Right lobe of liver (tissue), 6 donors: ENCODE results near the gene UNC13B. TPM values are rescaled to one million over a fixed set of nuclear protein-coding genes. Genes with fewer than 3 reads are reported as not detected.

Experiments
- ATAC-seq, 4 donors: fragments of 200-7000 bp; cut with Tn5 transposase; one replicate each; pipeline ENCODE4 v1.9.1; 2020; ENCODE audit warnings: mild to moderate bottlenecking in 4 of 4, moderate library complexity in 4 of 4
- DNase-seq, 3 donors: peaks; one replicate each; pipeline ENCODE4 v3.0.0-alpha.2; 2020
- H3K27ac ChIP-seq, 3 donors: fragments of 200-600 bp; one replicate each; pipeline ENCODE4 v1.8.0; 2022
- H3K27me3 ChIP-seq, 2 donors: fragments of 200-600 bp; one replicate each; pipeline ENCODE4 v1.8.0; 2022
- H3K36me3 ChIP-seq, 4 donors: fragments of 200-600 bp; sonication (generic) in 1 of 4; one replicate each; pipeline versions ENCODE4 v1.5.1 to v1.8.0; 2017 to 2022; ENCODE audit warnings: control low read depth in 1 of 4
- H3K4me1 ChIP-seq, 4 donors: fragments of 200-600 bp; sonication (generic) in 1 of 4; one replicate each; pipeline versions ENCODE4 v1.5.1 to v1.8.0; 2017 to 2022; ENCODE audit warnings: control low read depth in 1 of 4
- H3K4me3 ChIP-seq, 3 donors: fragments of 200-600 bp; one replicate each; pipeline ENCODE4 v1.8.0; 2022
- H3K9me3 ChIP-seq, 4 donors: fragments of 200-600 bp; sonication (generic) in 1 of 4; one replicate each; pipeline versions ENCODE4 v1.5.1 to v1.8.0; 2017 to 2022; ENCODE audit warnings: control low read depth in 1 of 4
- POLR2A ChIP-seq: fragments of 450-650 bp; IDR thresholded peaks from one replicate; pipeline ENCODE4 v1.6.1; 2017; ENCODE audit warnings: antibody characterized with exemption, mild to moderate bottlenecking
- WGBS: methylation state at CpG from one replicate; pipeline ENCODE4 v1.1.6; 2018; ENCODE audit warnings: low coverage, low lambda C conversion rate; ENCODE audit not compliant: insufficient coverage; ENCODE audit errors: missing lambda C conversion rate; 5-methylcytosine and 5-hydroxymethylcytosine counted together
- intact Hi-C, 2 donors: fragments of 100-400 bp; cut with DNase I; formaldehyde crosslinking; loops; one replicate each; pipeline versions ENCODE4 v1.11.2 to v1.14.1; 2022
- total RNA-seq, 6 experiments: library from RNA; depleted of rRNA in 2 of 6; stranded (reverse); fragments of >200 nt in 2 of 6; fragmentation: NEBNext Ultra II Directional in 3 of 6; extraction: Animal tissue kit (Norgen Biotek cat#: 25700) in 3 of 6; gene quantifications; one replicate each; pipeline versions ENCODE4 v1.1.0 to v1.2.4, GENCODE V29; 2016 to 2023
- TF ChIP-seq, protein P1 (sequence below), 4 donors: fragments of 200-600 bp in 3 of 4; fragments of 450-650 bp in 1 of 4; IDR thresholded peaks; one replicate each; pipeline versions ENCODE4 v1.5.1 to v1.8.0; 2016 to 2022; ENCODE audit warnings: antibody characterized with exemption in 4 of 4, mild to moderate bottlenecking in 2 of 4
- donor health status: DM: no; HTN: yes; CAD: no.
- donor health status: DM: no; HTN: no; CAD: no.
- donor health status: DM: no; HTN: no; CAD: no.
- donor health status: DM: no; HTN: yes; CAD: no.
- donor health status: DM: no; HTN: yes; CAD: no.

The UNC13B gene
- total RNA-seq, 6 experiments from 2014 or later = 14.5 to 23.0 (median 20.7) TPM

DNA sequence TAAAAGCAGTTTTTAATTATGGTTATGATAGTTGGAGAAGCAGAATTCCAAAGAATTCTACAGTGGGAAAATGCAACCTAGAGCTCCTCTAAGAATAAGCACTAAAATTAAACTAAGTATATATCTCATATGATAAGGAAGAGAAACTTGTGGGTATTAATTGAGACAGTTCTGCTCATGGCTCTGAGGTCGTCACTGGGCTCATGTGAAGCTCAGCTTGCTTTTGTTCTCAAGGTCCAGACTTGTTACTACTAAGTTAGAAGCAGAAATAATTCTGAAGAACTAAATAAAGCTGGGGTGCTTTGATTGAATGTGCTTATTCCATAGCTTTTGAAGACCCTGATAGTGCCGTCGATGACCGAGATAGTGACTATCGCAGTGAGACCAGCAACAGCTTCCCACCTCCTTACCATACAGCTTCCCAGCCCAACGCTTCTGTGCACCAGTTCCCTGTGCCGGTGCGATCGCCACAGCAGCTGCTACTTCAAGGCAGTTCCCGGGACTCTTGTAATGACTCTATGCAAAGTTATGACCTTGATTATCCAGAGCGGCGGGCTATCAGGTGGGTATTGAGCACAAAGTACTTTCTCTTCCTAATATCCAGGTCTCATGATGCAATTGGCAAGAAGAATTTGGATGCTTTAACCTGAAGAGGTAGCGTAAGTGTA is 133.7 kb downstream of the UNC13B start:
- DNase-seq (no peak), ATAC-seq (no peak)
- WGBS = 93% methylated on average over 13 of the region's 13 CpGs
- no peak overlapping the region for H3K4me3 ChIP-seq
- H3K27ac ChIP-seq = no peak overlapping the region
- no peak for TF ChIP-seq POLR2A
- TF ChIP-seq, protein P1, sequence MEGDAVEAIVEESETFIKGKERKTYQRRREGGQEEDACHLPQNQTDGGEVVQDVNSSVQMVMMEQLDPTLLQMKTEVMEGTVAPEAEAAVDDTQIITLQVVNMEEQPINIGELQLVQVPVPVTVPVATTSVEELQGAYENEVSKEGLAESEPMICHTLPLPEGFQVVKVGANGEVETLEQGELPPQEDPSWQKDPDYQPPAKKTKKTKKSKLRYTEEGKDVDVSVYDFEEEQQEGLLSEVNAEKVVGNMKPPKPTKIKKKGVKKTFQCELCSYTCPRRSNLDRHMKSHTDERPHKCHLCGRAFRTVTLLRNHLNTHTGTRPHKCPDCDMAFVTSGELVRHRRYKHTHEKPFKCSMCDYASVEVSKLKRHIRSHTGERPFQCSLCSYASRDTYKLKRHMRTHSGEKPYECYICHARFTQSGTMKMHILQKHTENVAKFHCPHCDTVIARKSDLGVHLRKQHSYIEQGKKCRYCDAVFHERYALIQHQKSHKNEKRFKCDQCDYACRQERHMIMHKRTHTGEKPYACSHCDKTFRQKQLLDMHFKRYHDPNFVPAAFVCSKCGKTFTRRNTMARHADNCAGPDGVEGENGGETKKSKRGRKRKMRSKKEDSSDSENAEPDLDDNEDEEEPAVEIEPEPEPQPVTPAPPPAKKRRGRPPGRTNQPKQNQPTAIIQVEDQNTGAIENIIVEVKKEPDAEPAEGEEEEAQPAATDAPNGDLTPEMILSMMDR (IDR thresholded peaks at IDR 0.05) = no peak
- H3K4me1 ChIP-seq = no peaks in the 10 kb centered on the region
- no peaks in the 10 kb centered on the region for H3K9me3 ChIP-seq
- intact Hi-C loops = no loop called here
- no peaks in the 10 kb centered on the region for H3K36me3 ChIP-seq
- H3K27me3 ChIP-seq = no peaks in the 10 kb centered on the region

DNA sequence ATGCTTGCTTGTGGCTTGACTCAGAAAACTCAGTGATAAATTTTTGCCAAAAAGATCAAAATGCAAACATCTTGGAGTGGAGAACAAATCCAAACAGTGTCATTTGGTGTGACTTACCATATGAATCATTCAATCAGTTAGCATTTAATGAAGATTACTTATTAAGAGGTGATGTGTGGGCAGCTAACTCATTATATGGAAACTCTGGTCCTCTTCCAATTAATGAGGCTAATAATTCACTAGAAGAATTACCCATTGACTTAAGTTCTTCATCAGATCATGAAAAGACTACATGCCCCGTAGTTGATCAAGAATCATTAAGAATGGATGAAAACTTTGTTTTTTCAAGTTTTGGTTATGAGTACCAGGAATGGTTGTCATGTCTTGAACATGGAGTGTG is 141.8 kb downstream of the UNC13B start:
- no peak overlapping the region for H3K27ac ChIP-seq
- H3K36me3 ChIP-seq = no peaks in the 10 kb centered on the region
- ATAC-seq (no peak), DNase-seq (no peak)
- no CpG with 5 or more reads among the region's 1 CpG for WGBS
- intact Hi-C loops = no loop called here
- no peaks in the 10 kb centered on the region for H3K4me1 ChIP-seq
- no peak overlapping the region for H3K4me3 ChIP-seq
- H3K9me3 ChIP-seq = no peaks in the 10 kb centered on the region
- TF ChIP-seq, protein P1 (IDR thresholded peaks at IDR 0.05) = no peak
- no peak for TF ChIP-seq POLR2A
- H3K27me3 ChIP-seq = no peaks in the 10 kb centered on the region

DNA sequence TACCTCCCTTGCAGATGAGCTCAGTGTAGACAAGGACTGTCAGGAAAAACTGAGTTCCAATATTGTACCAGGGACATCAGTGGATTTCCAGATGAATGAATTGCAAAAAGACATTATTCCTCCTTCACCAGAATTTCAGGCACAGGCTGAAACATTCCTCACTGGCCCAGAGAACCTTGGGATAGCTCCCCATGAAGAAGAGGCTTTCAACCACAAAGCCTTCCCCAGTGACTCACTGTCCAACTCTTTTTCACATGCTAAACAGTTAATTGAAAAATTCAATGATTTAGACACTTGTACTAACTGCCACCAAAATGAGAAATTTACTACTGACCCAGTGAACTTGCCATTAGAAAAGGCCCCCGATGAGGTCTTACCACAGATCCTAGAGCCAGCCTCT is 144.5 kb downstream of the UNC13B start:
- H3K27me3 ChIP-seq = no peaks in the 10 kb centered on the region
- no peaks in the 10 kb centered on the region for H3K9me3 ChIP-seq
- no peak overlapping the region for H3K27ac ChIP-seq
- DNase-seq = no peak
- WGBS = 67% methylated on average over 1 of the region's 1 CpG
- no peaks in the 10 kb centered on the region for H3K4me1 ChIP-seq
- intact Hi-C loops = no loop called here
- TF ChIP-seq, protein P1 (IDR thresholded peaks at IDR 0.05) = no peak
- TF ChIP-seq POLR2A = no peak
- ATAC-seq = no peak
- no peak overlapping the region for H3K4me3 ChIP-seq
- H3K36me3 ChIP-seq = peaks cover 0 to 6% (median 0%) of the 10 kb centered on the region in 4 donors

DNA sequence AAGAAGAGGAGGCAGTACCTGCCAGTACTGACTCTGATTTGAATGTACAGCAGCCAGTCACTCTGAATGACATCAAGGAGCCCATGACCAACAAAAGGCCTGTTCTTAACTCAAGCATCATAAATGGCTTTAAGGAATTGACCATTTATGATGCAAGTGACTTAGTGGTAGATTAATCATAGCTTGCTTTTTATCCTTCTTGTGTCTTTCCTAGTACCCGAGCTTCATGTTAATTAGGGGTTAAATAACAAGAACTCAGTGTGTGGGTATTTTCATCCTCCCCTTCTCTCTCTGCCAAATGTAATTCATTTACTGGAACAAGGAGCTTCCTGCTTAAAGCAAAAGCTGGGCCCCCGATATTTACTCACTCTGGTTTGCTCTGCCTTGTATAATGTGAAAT is 146.5 kb downstream of the UNC13B start:
- no peak for DNase-seq
- ATAC-seq = no peak
- Histone ChIP-seq H3K27me3 (no peaks in the 10 kb centered on the region), H3K36me3 (peaks cover 0 to 6% (median 0%) of the 10 kb centered on the region in 4 donors), H3K4me3 (no peak overlapping the region), H3K27ac (no peak overlapping the region), H3K4me1 (no peaks in the 10 kb centered on the region), H3K9me3 (no peaks in the 10 kb centered on the region)
- TF ChIP-seq, protein P1 (IDR thresholded peaks at IDR 0.05) = no peak
- no peak for TF ChIP-seq POLR2A
- WGBS = 67% methylated on average over 2 of the region's 2 CpGs
- intact Hi-C loops = no loop called here
